Hindlimb muscle (tissue), 1 donor: ENCODE data around the gene CNTN1. TPM values are rescaled to one million over a fixed set of nuclear protein-coding genes. Genes with fewer than 3 reads are reported as not detected.

ENCODE experiments used
- DNase-seq: peaks from one replicate; pipeline ENCODE4 v3.0.0-alpha.2; 2013
- polyA plus RNA-seq: library from polyadenylated mRNA; unstranded; fragments of 120-200 nt; gene quantifications from one replicate; pipeline ENCODE4 v1.2.1, GENCODE V29; 2013; ENCODE audit not compliant: insufficient read length

CNTN1 gene
- polyA plus RNA-seq, 1 donor: 28.7 TPM

GRCh38 chr12:40864891-40865290, 172.7 kb downstream of the CNTN1 start:
- DNase-seq: no peak

GRCh38 chr12:40870981-40871380, 178.7 kb downstream of the CNTN1 start:
- DNase-seq: no peak

- no peak for DNase-seq
Measured at GRCh38 chr12:40874868-40875267, 182.6 kb downstream of the CNTN1 start.

GRCh38 chr12:40889329-40889728, 197.1 kb downstream of the CNTN1 start:
- DNase-seq: no peak

GRCh38 chr12:40892528-40892927, 200.3 kb downstream of the CNTN1 start:
- no peak for DNase-seq

GRCh38 chr12:40898505-40898904, 206.3 kb downstream of the CNTN1 start:
- DNase-seq: no peak

GRCh38 chr12:40903040-40903439, 210.8 kb downstream of the CNTN1 start:
- DNase-seq: no peak

GRCh38 chr12:40907115-40907527, 214.9 kb downstream of the CNTN1 start:
- DNase-seq: no peak

- DNase-seq: no peak
Measured at GRCh38 chr12:40911676-40912075, 219.4 kb downstream of the CNTN1 start.

- DNase-seq: no peak
Measured at GRCh38 chr12:40915172-40915571, 222.9 kb downstream of the CNTN1 start.

GRCh38 chr12:40917561-40917960, 225.3 kb downstream of the CNTN1 start:
- no peak for DNase-seq

- peak; percentile 6 for DNase-seq
Measured at GRCh38 chr12:40921563-40922163, 229.4 kb downstream of the CNTN1 start.

GRCh38 chr12:40937891-40938290, 245.7 kb downstream of the CNTN1 start:
- no peak for DNase-seq

- no peak for DNase-seq
Measured at GRCh38 chr12:40942326-40942725, 250.1 kb downstream of the CNTN1 start.

- no peak for DNase-seq
Measured at GRCh38 chr12:40945772-40946171, 253.5 kb downstream of the CNTN1 start.

GRCh38 chr12:40946612-40947194, 254.5 kb downstream of the CNTN1 start:
- DNase-seq: no peak

GRCh38 chr12:40947797-40948196, 255.6 kb downstream of the CNTN1 start:
- no peak for DNase-seq

GRCh38 chr12:40953076-40953475, 260.8 kb downstream of the CNTN1 start:
- DNase-seq: no peak

- DNase-seq: no peak
Measured at GRCh38 chr12:40957417-40957816, 265.2 kb downstream of the CNTN1 start.

GRCh38 chr12:40959041-40959440, 266.8 kb downstream of the CNTN1 start:
- no peak for DNase-seq

GRCh38 chr12:40963751-40964150, 271.5 kb downstream of the CNTN1 start:
- DNase-seq: no peak

GRCh38 chr12:40969796-40970195, 277.6 kb downstream of the CNTN1 start:
- no peak for DNase-seq

GRCh38 chr12:40970320-40970907, 278.2 kb downstream of the CNTN1 start:
- no peak for DNase-seq

- DNase-seq: no peak
Measured at GRCh38 chr12:40971911-40972310, 279.7 kb downstream of the CNTN1 start.
